Stimulated activated CD8-positive, alpha-beta memory T cell treated with anti-CD3 and anti-CD28 coated beads, Interleukin-12 subunit alpha, Interleukin-12 subunit beta, amount 100 ng/mL, for 4 hours (primary cell): ENCODE results near the gene LYRM7.
A peak's percentile ranks its signal among the peaks of the same experiment; 100 is the strongest.
"Not testable (repeated sequence)": the region's sequence is repeated elsewhere in the genome, so short reads cannot be mapped to it uniquely, and the experiment has no call there.

ENCODE experiments used
- DNase-seq: peaks from one replicate; pipeline ENCODE4 v3.0.0-alpha.2; 2020; ENCODE audit warnings: low read depth

LYRM7 gene

DNA sequence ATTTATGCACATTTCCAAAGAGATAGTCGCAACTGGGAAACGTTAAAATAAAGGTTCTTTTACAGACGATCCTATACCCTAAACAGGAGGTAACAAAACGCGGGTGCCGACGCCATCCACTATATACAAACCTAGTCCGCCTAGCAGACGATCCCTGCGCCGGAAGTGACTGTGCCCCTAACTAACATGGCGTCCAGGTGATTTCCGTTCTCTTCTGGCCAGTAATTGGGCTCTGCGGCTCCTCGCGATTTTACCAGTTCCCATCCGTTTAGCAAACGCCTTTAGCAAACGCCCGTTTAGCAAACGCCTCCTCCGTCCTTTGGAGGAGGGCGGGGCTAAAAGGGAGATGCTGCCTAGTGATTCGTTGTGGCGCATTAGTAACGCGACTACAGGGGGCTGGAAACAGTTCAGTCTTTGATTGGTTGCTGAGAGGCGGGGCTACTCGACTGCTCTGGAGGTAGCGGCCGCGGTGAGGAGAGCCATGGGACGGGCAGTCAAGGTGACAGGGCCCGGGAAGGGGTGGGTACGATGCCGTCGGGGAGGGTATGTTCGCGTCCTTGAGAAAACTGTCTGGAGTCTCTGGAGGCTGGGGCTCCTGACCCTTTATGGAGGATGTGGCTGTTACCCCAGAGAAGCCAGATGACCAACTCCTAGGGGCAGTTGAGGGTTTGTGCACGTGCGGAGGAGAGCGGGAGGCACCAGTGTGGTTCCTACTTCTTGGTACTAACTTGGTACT lies at the start of gene LYRM7:
Gene LYRM7 (plus strand): TSS at position 405 of the 736 bp plus-strand sequence. CDS start 77 bp downstream, at position 482.
- DNase-seq, result peak; percentile 87

GRCh38 chr5:131127244-131127643 lies 43.5 kb upstream of the LYRM7 start:
- not testable (repeated sequence) for DNase-seq

DNA sequence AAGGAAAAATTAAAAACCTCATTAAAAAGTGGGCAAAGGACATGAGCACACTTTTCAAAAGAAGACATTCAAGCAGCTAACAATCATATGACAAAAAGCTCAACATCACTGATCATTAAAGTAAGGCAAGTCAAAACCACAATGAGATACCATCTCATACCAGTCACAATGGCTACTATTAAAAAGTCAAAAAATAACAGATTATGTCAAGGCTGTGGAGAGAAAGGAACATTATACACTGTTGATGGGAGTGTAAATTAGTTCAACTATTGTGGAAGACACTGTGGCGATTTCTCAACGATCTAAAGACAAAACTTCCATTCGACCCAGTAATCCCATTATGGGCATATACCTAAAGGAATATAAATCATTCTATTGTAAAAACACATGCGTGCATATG lies 41.4 kb upstream of the LYRM7 start:
- DNase-seq, result no peak

DNA sequence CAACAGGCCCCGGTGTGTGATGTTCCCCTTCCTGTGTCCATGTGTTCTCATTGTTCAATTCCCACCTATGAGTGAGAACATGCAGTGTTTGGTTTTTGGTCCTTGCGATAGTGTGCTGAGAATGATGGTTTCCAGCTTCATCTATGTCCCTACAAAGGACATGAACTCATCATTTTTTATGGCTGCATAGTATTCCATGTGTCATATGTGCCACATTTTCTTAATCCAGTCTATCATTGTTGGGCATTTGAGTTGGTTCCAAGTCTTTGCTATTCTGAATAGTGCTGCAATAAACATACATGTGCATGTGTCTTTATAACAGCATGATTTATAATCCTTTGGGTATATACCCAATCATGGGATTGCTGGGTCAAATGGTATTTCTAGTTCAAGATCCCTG lies 37.7 kb upstream of the LYRM7 start:
- not testable (repeated sequence) for DNase-seq

- not testable (repeated sequence) for DNase-seq
These were observed 32.3 kb upstream of the LYRM7 start for GRCh38 chr5:131138406-131138805.

GRCh38 chr5:131139321-131139720 lies 31.4 kb upstream of the LYRM7 start:
- no peak for DNase-seq

GRCh38 chr5:131142970-131143617 lies 27.6 kb upstream of the LYRM7 start:
- no peak for DNase-seq

DNA sequence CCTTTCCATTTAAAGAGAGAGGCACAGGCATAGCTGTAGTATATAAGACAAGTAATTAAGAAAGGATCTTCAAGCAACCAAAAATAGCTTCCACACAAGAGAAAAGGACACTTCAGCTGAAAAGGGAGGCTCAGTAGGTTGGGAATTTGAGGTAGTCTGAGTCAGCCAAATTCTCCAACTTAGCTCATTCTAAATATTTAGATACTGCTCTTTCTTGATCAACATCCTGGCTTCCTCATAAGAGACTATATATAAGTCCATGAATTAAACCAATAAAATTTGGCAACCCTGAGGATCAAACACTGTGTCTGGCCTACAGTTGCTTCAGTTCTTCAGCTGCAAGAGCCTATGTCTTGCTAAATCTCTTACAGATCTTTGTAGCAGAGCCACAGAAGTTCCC lies 23.5 kb upstream of the LYRM7 start:
- DNase-seq, result no peak

GRCh38 chr5:131148835-131149234 lies 21.9 kb upstream of the LYRM7 start:
- no peak for DNase-seq

- no peak for DNase-seq
These were observed 20.3 kb upstream of the LYRM7 start for GRCh38 chr5:131150408-131150807.

DNA sequence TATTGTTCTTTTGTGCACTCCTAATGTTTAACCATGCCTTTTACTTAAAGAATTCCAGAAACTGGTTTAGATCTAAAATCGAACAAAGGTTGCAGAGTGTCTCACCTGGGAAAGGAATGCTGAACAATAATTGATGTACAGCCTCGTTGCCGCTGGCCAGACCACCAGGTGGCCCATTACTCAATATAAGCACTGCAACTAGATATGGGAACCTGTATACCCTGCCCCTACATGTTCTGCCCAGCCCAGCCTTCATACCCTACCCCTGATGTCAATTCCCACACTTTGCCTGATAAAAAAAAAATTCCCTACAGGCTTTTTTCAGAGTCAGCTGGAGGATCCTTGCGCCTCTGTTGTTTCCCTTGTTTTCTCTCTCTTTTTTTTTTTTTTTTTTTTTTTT lies 19.5 kb upstream of the LYRM7 start:
- no peak for DNase-seq

- no peak for DNase-seq
These were observed 14.4 kb upstream of the LYRM7 start for GRCh38 chr5:131156385-131156784.

- no peak for DNase-seq
These were observed 13.8 kb upstream of the LYRM7 start for GRCh38 chr5:131156957-131157356.

DNA sequence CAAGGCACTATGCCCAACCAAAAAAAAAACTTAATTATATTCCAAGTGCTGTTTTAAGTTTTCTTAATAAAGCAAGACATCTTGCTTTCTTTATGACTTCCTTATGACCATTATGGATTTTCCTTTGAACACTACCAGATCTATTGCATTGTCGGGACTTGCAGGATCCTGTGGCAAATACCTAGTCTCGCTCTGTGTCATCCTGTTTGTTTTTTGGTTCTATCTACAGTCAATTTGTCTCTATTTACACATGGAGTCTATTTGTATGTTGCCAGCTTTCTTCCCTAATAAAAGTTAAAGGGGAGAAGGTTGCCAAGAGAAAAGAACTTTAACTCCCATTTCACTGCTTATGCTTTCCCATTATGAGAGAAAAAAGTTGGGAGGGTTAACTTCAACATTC lies 10.6 kb upstream of the LYRM7 start:
- no peak for DNase-seq

- DNase-seq, result no peak
These were observed 7.2 kb upstream of the LYRM7 start for GRCh38 chr5:131163276-131164119.

- DNase-seq, result peak; percentile 67
These were observed 6.3 kb upstream of the LYRM7 start for GRCh38 chr5:131164191-131165118.

DNA sequence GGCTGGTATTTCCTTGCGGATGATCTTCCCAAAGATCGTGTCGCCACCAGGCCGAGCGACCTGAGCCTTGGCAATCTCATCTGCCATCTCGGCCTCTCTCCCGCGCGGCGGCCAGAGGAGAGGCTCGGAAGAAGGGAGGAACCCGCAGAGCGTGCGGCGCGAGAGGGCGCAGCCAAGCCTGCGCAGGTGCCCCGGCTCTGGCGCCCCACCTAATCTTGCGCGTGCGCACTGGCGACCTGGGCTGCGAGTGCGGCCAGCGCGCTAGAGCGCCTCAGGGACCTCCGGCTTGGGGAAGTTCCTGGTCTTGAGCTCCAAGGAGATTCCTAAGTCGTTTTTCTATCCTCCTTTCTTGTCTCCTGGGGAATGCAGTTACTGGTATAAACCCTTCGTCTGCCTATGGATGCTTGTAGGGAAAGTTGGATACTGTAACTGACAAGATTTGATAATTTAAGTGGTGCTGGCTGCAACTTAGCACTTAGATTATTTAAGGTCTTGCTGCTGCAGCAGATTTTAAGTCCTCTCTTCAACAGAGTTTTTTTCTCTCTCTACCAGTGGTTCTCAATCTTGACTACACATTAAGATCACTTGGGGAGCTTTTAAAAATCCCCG lies 5.5 kb upstream of the LYRM7 start, which contains the start of gene HINT1:
Gene HINT1 (minus strand): TSS at position 138 of the 609 bp plus-strand sequence. CDS start 51 bp downstream, at position 87.
- DNase-seq, result peak; percentile 90

DNA sequence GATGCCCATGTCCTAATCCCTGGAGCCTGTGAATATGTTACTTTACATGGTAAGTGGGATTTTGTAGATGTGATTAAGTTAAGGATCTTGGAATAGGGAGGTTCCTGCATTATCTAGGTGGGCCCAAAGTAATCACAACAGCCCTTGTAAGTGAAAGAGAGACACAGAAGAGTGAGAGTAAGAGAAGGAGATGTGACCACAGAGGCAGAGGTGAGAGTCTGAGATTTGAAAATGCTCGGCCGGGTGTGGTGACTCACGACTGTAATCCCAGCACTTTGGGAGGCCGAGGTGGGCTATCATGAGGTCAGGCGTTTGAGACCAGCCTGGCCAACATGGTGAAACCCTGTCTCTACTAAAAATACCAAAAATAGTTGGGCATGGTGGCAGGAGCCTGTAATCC lies 3.1 kb upstream of the LYRM7 start:
- DNase-seq, result no peak

DNA sequence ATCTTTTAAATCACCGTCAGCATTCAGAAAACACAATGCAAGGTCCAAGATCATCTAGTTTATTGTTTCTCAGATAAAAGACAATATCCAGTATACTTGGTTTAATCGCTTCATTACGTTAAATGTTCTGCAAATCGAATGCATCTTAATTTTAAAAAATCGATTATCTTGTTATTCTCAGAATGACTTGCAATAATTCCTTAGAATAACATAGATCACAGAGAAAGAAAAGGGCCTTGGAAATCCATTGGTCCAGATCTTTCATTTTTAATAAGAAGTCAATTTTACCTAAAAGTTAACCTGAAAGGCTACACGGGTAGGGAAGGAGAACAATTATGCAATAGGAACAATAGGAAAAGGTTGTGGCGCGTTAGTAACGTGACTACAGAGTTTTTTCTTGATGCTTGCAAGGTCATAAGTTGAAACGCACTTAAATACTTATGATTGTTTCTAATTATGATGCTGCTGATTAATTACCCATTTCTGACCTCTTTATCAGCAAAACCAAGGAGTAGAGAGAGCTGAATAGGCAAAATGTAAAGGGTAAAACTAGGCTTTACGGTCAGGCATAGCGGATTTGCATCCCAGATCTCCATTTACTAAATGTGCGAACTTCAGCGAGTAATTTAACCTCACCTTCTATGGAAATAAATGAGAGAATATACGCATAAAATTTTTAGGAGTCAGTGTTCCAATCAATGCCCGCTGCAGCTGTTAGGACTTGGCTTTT lies 769 bp upstream of the LYRM7 start:
- no peak for DNase-seq

DNA sequence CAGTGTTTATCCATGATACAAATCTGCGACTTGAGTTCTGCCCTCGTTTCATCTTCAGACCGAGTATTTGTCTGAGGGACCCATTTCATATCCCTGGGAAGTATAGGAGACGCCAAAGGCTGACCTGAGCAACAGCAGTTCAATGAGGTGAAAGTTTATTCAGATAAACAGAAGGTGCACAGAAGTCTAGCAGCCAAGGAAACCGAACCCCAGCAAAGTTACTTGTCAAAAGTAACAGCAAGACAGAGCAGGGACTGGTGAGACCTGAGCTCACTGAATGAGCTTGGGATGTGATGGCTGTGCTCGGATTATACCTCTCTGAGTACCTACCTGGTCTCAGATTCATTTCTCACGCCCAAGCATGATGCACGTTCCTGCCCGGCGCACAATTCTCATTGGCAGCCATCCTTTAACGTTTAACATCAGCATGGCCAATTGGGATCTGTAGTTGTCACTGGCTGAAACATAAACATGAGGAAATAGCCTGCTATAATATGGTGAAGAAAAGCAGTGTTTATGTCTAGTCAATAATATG lies 599 bp downstream of the LYRM7 start:
- DNase-seq, result no peak
